ENCODE results near the gene BEST3.

DNA sequence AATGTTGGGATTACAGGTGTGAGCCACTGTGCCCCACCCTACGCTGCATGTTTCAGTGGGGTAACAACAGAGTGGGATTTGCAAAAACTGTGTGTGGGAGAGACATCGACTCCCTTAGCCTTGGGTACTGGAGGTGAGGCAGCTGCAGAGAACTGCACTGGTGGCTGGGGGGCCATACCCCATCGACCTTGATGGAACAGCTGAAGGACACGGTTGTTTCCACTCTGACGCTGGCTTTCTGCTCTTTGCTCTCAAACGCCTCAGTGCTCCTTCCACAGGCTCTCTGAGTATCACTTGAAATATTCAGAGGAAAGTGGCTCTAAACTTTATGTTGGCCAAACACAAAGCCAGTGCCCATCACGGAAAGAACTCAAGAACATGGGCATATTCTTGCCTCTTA is 57.6 kb downstream of the BEST3 start:
- TF ChIP-seq YY1 (IDR thresholded peaks at IDR 0.05; ENCODE audit: insufficient read depth, insufficient read length), result no peak
- no peak for TF ChIP-seq ZNF274 (IDR thresholded peaks at IDR 0.05; ENCODE audit: low read depth, low read length)

All from NT2/D1 (cell line).